WI38 (cell line): ENCODE data around the gene SCT.
A peak's percentile ranks its signal among the peaks of the same experiment; 100 is the strongest.

ENCODE experiments used
- H3K4me3 ChIP-seq: 2 replicates; pipeline ENCODE4 v1.5.1; 2011; ENCODE audit warnings: low read depth, mild to moderate bottlenecking, control low read depth, low read length
- TF ChIP-seq, protein P1 (sequence below): IDR thresholded peaks from 2 replicates; pipeline ENCODE4 v1.5.1; 2012; ENCODE audit warnings: low read depth, mild to moderate bottlenecking, control low read depth, low read length

The SCT gene, protein sequence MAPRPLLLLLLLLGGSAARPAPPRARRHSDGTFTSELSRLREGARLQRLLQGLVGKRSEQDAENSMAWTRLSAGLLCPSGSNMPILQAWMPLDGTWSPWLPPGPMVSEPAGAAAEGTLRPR

DNA sequence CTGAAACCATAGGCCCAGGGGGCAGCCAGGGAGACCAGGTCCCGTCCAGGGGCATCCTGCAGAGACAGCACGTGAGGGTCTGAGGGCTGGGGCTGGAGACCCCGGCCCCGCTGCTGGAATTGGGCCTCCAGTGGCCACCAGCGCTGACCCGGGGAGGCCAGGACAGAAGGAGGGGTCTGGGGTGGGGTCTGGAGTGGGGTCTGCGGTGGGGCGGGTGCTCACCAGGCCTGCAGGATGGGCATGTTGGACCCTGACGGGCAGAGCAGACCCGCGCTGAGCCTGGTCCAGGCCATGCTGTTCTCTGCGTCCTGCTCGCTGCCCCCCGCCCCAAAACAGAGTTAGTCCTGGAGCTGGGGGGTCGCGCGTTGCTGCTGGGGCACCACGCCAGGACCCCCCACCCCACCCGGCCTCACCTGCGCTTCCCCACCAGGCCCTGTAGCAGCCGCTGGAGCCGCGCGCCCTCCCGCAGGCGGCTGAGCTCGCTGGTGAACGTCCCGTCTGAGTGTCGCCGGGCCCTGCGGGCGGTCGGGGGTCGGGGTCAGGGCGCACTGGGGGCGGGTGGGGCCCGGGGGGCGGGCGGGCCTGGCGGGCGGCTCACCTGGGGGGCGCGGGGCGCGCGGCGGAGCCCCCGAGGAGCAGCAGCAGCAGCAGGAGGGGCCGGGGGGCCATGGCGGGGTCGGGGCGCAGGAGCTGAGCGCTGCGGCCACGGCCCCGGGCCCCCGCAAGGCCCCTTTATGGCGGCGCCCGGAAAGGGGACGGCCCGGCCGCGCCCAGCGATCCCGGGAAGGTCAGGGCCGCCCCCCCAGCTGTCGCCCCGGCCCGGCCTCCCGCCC, at the start of gene SCT:
SCT (minus strand) TSS at position 707 of the 833 bp plus-strand sequence; CDS start at position 669, 38 bp downstream.
- H3K4me3 ChIP-seq: no peak within 1 kb of the TSS
- TF ChIP-seq, protein P1, sequence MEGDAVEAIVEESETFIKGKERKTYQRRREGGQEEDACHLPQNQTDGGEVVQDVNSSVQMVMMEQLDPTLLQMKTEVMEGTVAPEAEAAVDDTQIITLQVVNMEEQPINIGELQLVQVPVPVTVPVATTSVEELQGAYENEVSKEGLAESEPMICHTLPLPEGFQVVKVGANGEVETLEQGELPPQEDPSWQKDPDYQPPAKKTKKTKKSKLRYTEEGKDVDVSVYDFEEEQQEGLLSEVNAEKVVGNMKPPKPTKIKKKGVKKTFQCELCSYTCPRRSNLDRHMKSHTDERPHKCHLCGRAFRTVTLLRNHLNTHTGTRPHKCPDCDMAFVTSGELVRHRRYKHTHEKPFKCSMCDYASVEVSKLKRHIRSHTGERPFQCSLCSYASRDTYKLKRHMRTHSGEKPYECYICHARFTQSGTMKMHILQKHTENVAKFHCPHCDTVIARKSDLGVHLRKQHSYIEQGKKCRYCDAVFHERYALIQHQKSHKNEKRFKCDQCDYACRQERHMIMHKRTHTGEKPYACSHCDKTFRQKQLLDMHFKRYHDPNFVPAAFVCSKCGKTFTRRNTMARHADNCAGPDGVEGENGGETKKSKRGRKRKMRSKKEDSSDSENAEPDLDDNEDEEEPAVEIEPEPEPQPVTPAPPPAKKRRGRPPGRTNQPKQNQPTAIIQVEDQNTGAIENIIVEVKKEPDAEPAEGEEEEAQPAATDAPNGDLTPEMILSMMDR: no peak

DNA sequence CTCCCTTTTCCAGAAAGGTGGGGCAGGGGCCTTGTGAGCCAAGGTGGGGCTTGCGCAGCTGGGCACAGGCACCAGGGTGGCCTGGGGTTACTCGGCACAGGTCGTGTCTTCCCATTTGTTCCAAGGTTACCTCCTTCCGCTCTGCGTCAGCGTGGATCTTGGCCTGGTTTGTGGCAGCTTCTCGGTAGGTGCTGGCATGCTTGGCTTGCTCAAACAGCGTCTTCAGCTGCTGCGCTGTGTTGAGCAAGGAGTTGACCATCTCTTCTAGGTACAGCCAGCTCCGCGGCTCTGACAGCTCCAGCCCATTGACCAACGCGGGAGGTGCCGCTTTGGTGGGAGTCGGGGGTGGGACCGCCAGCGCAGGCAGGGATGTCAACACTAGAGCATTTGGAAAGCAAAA, 47.4 kb upstream of the SCT start:
- no peak overlapping the region for H3K4me3 ChIP-seq
- TF ChIP-seq, protein P1: no peak

DNA sequence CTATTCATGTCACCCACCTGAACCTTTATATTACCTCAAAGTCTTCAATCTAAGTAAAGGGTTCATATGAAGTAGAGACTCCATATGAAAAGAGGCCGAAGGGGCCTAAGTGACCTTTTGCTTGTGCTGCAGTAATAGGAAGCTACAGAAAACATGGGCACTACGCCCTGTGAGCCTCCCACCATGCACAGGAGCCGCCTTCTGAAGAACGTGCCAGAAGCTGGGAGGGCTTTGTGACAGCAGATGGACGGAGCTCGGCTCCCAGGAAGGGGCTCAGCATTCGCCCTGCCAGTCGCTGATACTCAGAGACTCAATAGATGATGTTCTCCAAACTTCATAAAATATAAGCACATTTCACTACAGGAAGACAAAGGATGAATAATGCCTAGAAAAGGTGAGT, 46.9 kb upstream of the SCT start:
- TF ChIP-seq, protein P1: no peak
- H3K4me3 ChIP-seq: no peak overlapping the region

DNA sequence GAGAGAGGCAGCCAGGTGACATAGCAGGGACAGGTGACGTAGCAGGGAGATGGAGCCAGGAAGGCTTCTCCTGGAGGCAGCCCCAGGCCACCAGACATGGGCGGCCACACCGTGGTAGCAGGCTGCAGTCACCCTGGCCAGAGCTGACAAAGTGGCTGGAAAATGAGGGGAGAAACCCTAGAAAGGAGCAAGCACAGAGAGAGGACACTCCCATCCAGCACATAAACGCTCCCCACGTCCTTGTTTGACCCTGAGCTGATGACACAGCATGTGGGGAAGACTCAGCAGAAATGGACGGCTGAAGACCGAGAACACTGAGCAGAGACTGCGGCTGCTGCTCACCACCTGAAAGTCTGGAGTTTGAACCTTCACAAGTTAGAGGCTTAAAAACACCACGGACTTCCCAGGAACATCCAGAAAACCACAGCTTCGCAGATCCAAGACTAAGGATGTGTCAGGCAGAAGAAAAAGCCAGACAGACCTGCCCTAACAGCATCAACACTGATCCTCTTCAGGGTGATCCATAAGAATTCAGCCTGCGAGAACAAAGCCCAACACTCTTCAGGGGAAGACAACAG, 38.8 kb upstream of the SCT start:
- TF ChIP-seq, protein P1: no peak

DNA sequence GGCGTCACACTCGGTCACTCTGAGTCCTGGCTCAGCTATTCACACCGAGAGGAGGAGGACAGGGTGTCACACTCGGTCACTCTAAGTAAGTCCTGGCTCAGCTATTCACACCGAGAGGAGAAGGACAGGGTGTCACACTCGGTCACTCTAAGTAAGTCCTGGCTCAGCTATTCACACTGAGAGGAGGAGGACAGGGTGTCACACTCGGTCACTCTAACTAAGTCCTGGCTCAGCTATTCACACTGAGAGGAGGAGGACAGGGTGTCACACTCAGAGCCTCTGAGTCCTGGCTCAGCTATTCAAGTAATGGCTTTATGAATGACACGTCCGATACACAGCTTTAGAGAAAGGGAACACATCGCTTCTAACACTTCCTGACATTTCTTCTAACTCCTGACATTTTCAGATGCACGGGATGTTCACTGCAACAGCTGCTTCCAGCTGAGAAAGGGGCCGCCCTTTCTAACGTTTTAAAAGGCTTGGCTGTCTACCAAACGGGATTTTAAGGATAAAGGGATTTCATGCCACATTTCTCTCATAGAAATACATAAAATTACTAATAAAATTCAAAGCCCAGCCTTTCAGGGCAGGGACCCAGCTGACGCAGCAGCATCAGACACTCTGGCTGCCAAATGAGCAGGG, 38.2 kb upstream of the SCT start:
- TF ChIP-seq, protein P1: no peak
- no peak overlapping the region for H3K4me3 ChIP-seq

More for the DNA sequence above, 38.8 kb upstream of the SCT start:
- H3K4me3 ChIP-seq: no peak overlapping the region

DNA sequence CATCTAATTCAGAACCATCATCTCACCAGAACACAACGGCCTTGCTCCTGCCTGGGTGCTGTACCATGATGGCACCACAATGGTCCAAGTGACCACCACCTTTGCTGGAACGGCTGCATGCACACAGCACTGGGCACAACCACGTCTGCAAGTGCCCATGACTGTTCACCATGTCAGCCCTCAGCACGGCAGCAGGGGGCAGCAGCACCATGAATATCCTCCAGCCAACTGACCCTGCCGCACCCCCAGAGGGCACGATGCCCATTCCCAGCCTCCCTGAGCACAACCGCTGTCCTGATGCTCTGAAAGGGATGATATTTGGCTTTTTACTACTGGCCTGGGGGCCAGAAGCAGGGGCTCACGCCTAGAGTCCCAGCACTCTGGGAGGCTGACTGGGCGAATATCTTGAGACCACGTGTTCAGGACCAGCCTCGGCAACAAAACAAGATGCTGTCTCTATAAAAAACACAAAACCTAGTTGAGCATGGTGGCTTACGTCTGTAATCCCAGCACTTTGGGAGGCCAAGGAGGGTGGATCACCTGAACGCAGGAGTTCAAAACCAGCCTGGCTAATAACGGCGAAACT, 35.8 kb upstream of the SCT start:
- TF ChIP-seq, protein P1: peak; percentile 56
- no peak overlapping the region for H3K4me3 ChIP-seq
